ENCODE results near the gene CHIA. TPM values are rescaled to one million over a fixed set of nuclear protein-coding genes. Genes with fewer than 3 reads are reported as not detected.

CHIA gene
- total RNA-seq, 1 donor from 2014 or later, result not detected

DNA sequence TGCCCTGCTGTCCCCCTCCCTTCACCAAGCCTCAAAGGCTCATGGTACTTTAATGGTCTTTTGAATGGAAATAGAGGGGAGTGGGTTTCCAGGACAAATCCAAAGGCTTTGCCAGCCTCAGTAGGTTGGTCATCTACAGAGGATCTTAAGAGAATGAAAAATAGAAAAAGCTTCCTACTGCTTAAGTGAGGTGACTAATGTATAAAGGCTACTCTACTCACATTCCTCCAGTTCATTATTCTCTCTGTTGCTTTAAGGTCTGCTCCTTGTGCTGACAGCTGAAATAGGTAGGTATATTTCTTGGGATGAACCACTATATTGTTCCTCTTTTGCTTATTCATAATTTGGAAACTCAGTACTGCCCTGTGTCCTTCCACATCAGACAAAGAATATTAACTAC, 10.4 kb upstream of the CHIA start:
- H3K4me3 ChIP-seq (ENCODE audit: low read length in 3 of 3), result no peak overlapping the region
- H3K9me3 ChIP-seq (ENCODE audit: control insufficient read depth in 3 of 3, low read length in 3 of 3), result peaks cover 0 to 4% (median 0%) of the 10 kb centered on the region in 3 donors
- H3K27me3 ChIP-seq (ENCODE audit: control insufficient read depth in 3 of 3, insufficient read depth in 3 of 3, low read length in 3 of 3), result no peaks in the 10 kb centered on the region
- no peak overlapping the region for H3K27ac ChIP-seq (ENCODE audit: low read depth, low read length)
- no peaks in the 10 kb centered on the region for H3K4me1 ChIP-seq (ENCODE audit: control insufficient read depth in 3 of 3, insufficient read depth in 3 of 3, low read length in 3 of 3)
- H3K36me3 ChIP-seq (ENCODE audit: control insufficient read depth in 3 of 3, insufficient read depth in 3 of 3, low read length in 3 of 3), result no peaks in the 10 kb centered on the region
- no peak overlapping the region for H3K9ac ChIP-seq (ENCODE audit: low read depth in 1 of 3, low read length in 3 of 3)

GRCh38 chr1:111281411-111281810, 9.2 kb upstream of the CHIA start:
- H3K9me3 ChIP-seq (ENCODE audit: control insufficient read depth in 3 of 3, low read length in 3 of 3), result peaks cover 0 to 4% (median 0%) of the 10 kb centered on the region in 3 donors
- H3K27me3 ChIP-seq (ENCODE audit: control insufficient read depth in 3 of 3, insufficient read depth in 3 of 3, low read length in 3 of 3), result no peaks in the 10 kb centered on the region
- H3K36me3 ChIP-seq (ENCODE audit: control insufficient read depth in 3 of 3, insufficient read depth in 3 of 3, low read length in 3 of 3), result no peaks in the 10 kb centered on the region
- no peaks in the 10 kb centered on the region for H3K4me1 ChIP-seq (ENCODE audit: control insufficient read depth in 3 of 3, insufficient read depth in 3 of 3, low read length in 3 of 3)
- no peak overlapping the region for H3K27ac ChIP-seq (ENCODE audit: low read depth, low read length)
- no peak overlapping the region for H3K4me3 ChIP-seq (ENCODE audit: low read length in 3 of 3)
- H3K9ac ChIP-seq (ENCODE audit: low read depth in 1 of 3, low read length in 3 of 3), result no peak overlapping the region

DNA sequence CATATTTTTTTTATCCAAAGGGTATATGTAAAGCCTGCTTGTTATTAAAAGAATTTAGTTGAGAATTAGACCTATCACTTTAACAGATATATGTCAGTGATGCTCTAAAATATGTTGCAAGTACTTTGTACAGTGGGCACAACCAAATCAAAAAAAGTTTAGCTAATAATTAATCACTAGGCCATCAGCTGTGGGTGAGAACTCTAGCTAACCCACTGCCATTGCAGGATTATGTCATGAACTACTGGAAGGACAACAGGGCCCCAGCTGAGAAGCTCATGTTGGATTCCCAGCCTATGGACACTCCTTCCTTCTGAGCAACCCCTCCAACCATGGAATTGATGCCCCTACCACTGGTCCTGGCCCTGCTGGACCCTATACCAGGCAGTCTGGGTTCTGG, 6.8 kb upstream of the CHIA start:
- Histone ChIP-seq H3K4me1 (ENCODE audit: control insufficient read depth in 3 of 3, insufficient read depth in 3 of 3, low read length in 3 of 3) (no peaks in the 10 kb centered on the region), H3K27ac (ENCODE audit: low read depth, low read length) (no peak overlapping the region)

DNA sequence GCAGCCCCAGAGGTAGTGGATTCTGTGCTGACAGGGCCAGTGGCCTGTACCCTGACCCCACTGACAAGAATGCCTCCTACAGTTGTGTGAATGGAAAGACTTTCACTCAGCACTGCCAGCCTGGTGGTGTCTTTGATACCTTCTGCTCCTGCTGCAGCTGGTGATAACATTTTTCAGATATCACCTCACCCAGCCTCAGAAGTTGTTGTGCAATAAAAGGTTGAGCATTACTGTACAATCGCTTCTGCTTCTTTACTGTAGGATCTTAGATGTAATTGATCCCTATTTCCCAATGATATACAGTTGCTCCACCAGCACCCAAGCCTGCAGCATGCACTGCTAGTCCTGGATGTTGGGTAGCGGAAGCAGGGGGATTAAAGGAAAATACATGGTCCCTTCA, 4.8 kb upstream of the CHIA start:
- Histone ChIP-seq H3K4me1 (ENCODE audit: control insufficient read depth in 3 of 3, insufficient read depth in 3 of 3, low read length in 3 of 3) (no peaks in the 10 kb centered on the region), H3K27me3 (ENCODE audit: control insufficient read depth in 3 of 3, insufficient read depth in 3 of 3, low read length in 3 of 3) (peaks cover 0 to 2% (median 0%) of the 10 kb centered on the region in 3 donors), H3K36me3 (ENCODE audit: control insufficient read depth in 3 of 3, insufficient read depth in 3 of 3, low read length in 3 of 3) (no peaks in the 10 kb centered on the region), H3K27ac (ENCODE audit: low read depth, low read length) (no peak overlapping the region), H3K9me3 (ENCODE audit: control insufficient read depth in 3 of 3, low read length in 3 of 3) (no peaks in the 10 kb centered on the region), H3K9ac (ENCODE audit: low read depth in 1 of 3, low read length in 3 of 3) (no peak overlapping the region), H3K4me3 (ENCODE audit: low read length in 3 of 3) (no peak overlapping the region)

More for the DNA sequence above, 6.8 kb upstream of the CHIA start:
- H3K4me3 ChIP-seq (ENCODE audit: low read length in 3 of 3), result no peak overlapping the region
- no peak overlapping the region for H3K9ac ChIP-seq (ENCODE audit: low read depth in 1 of 3, low read length in 3 of 3)
- no peaks in the 10 kb centered on the region for H3K36me3 ChIP-seq (ENCODE audit: control insufficient read depth in 3 of 3, insufficient read depth in 3 of 3, low read length in 3 of 3)
- H3K9me3 ChIP-seq (ENCODE audit: control insufficient read depth in 3 of 3, low read length in 3 of 3), result no peaks in the 10 kb centered on the region
- peaks cover 0 to 2% (median 0%) of the 10 kb centered on the region in 3 donors for H3K27me3 ChIP-seq (ENCODE audit: control insufficient read depth in 3 of 3, insufficient read depth in 3 of 3, low read length in 3 of 3)

GRCh38 chr1:111286912-111287311, 3.7 kb upstream of the CHIA start:
- Histone ChIP-seq H3K27me3 (ENCODE audit: control insufficient read depth in 3 of 3, insufficient read depth in 3 of 3, low read length in 3 of 3) (peaks cover 0 to 2% (median 0%) of the 10 kb centered on the region in 3 donors), H3K4me3 (ENCODE audit: low read length in 3 of 3) (no peak overlapping the region), H3K9ac (ENCODE audit: low read depth in 1 of 3, low read length in 3 of 3) (no peak overlapping the region), H3K27ac (ENCODE audit: low read depth, low read length) (no peak overlapping the region), H3K9me3 (ENCODE audit: control insufficient read depth in 3 of 3, low read length in 3 of 3) (no peaks in the 10 kb centered on the region), H3K36me3 (ENCODE audit: control insufficient read depth in 3 of 3, insufficient read depth in 3 of 3, low read length in 3 of 3) (no peaks in the 10 kb centered on the region), H3K4me1 (ENCODE audit: control insufficient read depth in 3 of 3, insufficient read depth in 3 of 3, low read length in 3 of 3) (no peaks in the 10 kb centered on the region)

- no peak overlapping the region for H3K4me3 ChIP-seq (ENCODE audit: low read length in 3 of 3)
- H3K9ac ChIP-seq (ENCODE audit: low read depth in 1 of 3, low read length in 3 of 3), result no peak overlapping the region
- H3K27ac ChIP-seq (ENCODE audit: low read depth, low read length), result no peak overlapping the region
- H3K4me1 ChIP-seq (ENCODE audit: control insufficient read depth in 3 of 3, insufficient read depth in 3 of 3, low read length in 3 of 3), result no peaks in the 10 kb centered on the region
- peaks cover 0 to 2% (median 0%) of the 10 kb centered on the region in 3 donors for H3K27me3 ChIP-seq (ENCODE audit: control insufficient read depth in 3 of 3, insufficient read depth in 3 of 3, low read length in 3 of 3)
- no peaks in the 10 kb centered on the region for H3K9me3 ChIP-seq (ENCODE audit: control insufficient read depth in 3 of 3, low read length in 3 of 3)
- no peaks in the 10 kb centered on the region for H3K36me3 ChIP-seq (ENCODE audit: control insufficient read depth in 3 of 3, insufficient read depth in 3 of 3, low read length in 3 of 3)
Observed at GRCh38 chr1:111289371-111289770, 1.3 kb upstream of the CHIA start.

GRCh38 chr1:111290104-111290503, 547 bp upstream of the CHIA start:
- Histone ChIP-seq H3K36me3 (ENCODE audit: control insufficient read depth in 3 of 3, insufficient read depth in 3 of 3, low read length in 3 of 3) (no peaks in the 10 kb centered on the region), H3K4me1 (ENCODE audit: control insufficient read depth in 3 of 3, insufficient read depth in 3 of 3, low read length in 3 of 3) (no peaks in the 10 kb centered on the region), H3K9ac (ENCODE audit: low read depth in 1 of 3, low read length in 3 of 3) (no peak overlapping the region), H3K9me3 (ENCODE audit: control insufficient read depth in 3 of 3, low read length in 3 of 3) (no peaks in the 10 kb centered on the region), H3K4me3 (ENCODE audit: low read length in 3 of 3) (no peak overlapping the region), H3K27me3 (ENCODE audit: control insufficient read depth in 3 of 3, insufficient read depth in 3 of 3, low read length in 3 of 3) (peaks cover 0 to 2% (median 0%) of the 10 kb centered on the region in 3 donors), H3K27ac (ENCODE audit: low read depth, low read length) (no peak overlapping the region)

- Histone ChIP-seq H3K27me3 (ENCODE audit: control insufficient read depth in 3 of 3, insufficient read depth in 3 of 3, low read length in 3 of 3) (no peaks in the 10 kb centered on the region), H3K27ac (ENCODE audit: low read depth, low read length) (no peak overlapping the region), H3K4me3 (ENCODE audit: low read length in 3 of 3) (no peak overlapping the region), H3K9ac (ENCODE audit: low read depth in 1 of 3, low read length in 3 of 3) (no peak overlapping the region), H3K4me1 (ENCODE audit: control insufficient read depth in 3 of 3, insufficient read depth in 3 of 3, low read length in 3 of 3) (no peaks in the 10 kb centered on the region), H3K9me3 (ENCODE audit: control insufficient read depth in 3 of 3, low read length in 3 of 3) (no peaks in the 10 kb centered on the region), H3K36me3 (ENCODE audit: control insufficient read depth in 3 of 3, insufficient read depth in 3 of 3, low read length in 3 of 3) (no peaks in the 10 kb centered on the region)
Observed at GRCh38 chr1:111294390-111294789, 3.7 kb downstream of the CHIA start.

GRCh38 chr1:111302374-111302773, 11.7 kb downstream of the CHIA start:
- Histone ChIP-seq H3K4me1 (ENCODE audit: control insufficient read depth in 3 of 3, insufficient read depth in 3 of 3, low read length in 3 of 3) (no peaks in the 10 kb centered on the region), H3K9me3 (ENCODE audit: control insufficient read depth in 3 of 3, low read length in 3 of 3) (no peaks in the 10 kb centered on the region), H3K27me3 (ENCODE audit: control insufficient read depth in 3 of 3, insufficient read depth in 3 of 3, low read length in 3 of 3) (no peaks in the 10 kb centered on the region), H3K9ac (ENCODE audit: low read depth in 1 of 3, low read length in 3 of 3) (no peak overlapping the region), H3K36me3 (ENCODE audit: control insufficient read depth in 3 of 3, insufficient read depth in 3 of 3, low read length in 3 of 3) (no peaks in the 10 kb centered on the region), H3K27ac (ENCODE audit: low read depth, low read length) (no peak overlapping the region), H3K4me3 (ENCODE audit: low read length in 3 of 3) (no peak overlapping the region)

DNA sequence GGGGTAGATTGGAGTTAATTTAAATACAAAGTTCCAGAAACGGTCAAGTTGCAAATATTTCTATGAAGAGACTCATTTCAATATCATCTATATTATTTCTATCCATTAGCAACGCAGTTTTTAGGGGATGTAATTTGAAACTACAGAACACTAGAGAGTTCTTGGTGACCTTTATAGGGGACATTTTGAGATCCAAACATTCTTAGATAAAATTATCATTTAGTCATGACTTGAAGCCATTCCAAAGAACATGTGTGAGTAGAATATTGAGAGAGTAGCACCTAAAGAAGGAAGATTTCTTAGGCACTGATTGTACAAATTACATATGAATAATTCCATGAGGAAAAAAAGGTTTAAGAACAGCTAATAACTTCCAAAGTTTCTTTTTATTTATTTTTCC, 19.0 kb downstream of the CHIA start:
- H3K27ac ChIP-seq (ENCODE audit: low read depth, low read length), result no peak overlapping the region
- no peaks in the 10 kb centered on the region for H3K36me3 ChIP-seq (ENCODE audit: control insufficient read depth in 3 of 3, insufficient read depth in 3 of 3, low read length in 3 of 3)
- H3K4me3 ChIP-seq (ENCODE audit: low read length in 3 of 3), result no peak overlapping the region
- no peak overlapping the region for H3K9ac ChIP-seq (ENCODE audit: low read depth in 1 of 3, low read length in 3 of 3)
- no peaks in the 10 kb centered on the region for H3K9me3 ChIP-seq (ENCODE audit: control insufficient read depth in 3 of 3, low read length in 3 of 3)
- no peaks in the 10 kb centered on the region for H3K4me1 ChIP-seq (ENCODE audit: control insufficient read depth in 3 of 3, insufficient read depth in 3 of 3, low read length in 3 of 3)
- H3K27me3 ChIP-seq (ENCODE audit: control insufficient read depth in 3 of 3, insufficient read depth in 3 of 3, low read length in 3 of 3), result no peaks in the 10 kb centered on the region

DNA sequence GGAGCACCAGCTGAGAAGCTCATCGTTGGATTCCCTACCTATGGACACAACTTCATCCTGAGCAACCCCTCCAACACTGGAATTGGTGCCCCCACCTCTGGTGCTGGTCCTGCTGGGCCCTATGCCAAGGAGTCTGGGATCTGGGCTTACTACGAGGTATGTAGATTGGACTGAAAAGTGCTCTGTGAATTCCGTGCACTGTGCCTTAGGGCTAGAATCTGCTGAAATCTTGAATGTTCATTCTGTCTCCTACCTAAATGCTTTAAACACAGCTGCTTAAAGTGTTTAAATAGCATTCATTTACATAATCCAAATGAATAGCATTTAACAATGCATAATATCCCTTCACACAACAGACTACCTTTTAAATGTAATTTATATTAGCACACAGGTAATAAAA, 27.9 kb downstream of the CHIA start:
- H3K27me3 ChIP-seq (ENCODE audit: control insufficient read depth in 3 of 3, insufficient read depth in 3 of 3, low read length in 3 of 3), result no peaks in the 10 kb centered on the region
- H3K4me3 ChIP-seq (ENCODE audit: low read length in 3 of 3), result no peak overlapping the region
- no peak overlapping the region for H3K9ac ChIP-seq (ENCODE audit: low read depth in 1 of 3, low read length in 3 of 3)
- no peaks in the 10 kb centered on the region for H3K9me3 ChIP-seq (ENCODE audit: control insufficient read depth in 3 of 3, low read length in 3 of 3)
- H3K36me3 ChIP-seq (ENCODE audit: control insufficient read depth in 3 of 3, insufficient read depth in 3 of 3, low read length in 3 of 3), result no peaks in the 10 kb centered on the region
- H3K4me1 ChIP-seq (ENCODE audit: control insufficient read depth in 3 of 3, insufficient read depth in 3 of 3, low read length in 3 of 3), result no peaks in the 10 kb centered on the region
- H3K27ac ChIP-seq (ENCODE audit: low read depth, low read length), result no peak overlapping the region

Measured in skeletal muscle tissue (tissue), 4 donors.